Stomach (tissue), 9 donors: ENCODE measurements around the gene AFF1. TPM values are rescaled to one million over a fixed set of nuclear protein-coding genes. Genes with fewer than 3 reads are reported as not detected.

Experiments
- DNase-seq, 2 donors: peaks; one replicate each; pipeline versions ENCODE4 v3.0.0 to v3.0.0-alpha.2; 2013 to 2019
- H3K27ac ChIP-seq, 5 donors: fragments of 200-600 bp in 4 of 5; sonication (generic) in 4 of 5; one replicate each; pipeline ENCODE4 v1.5.1; 2013 to 2019; ENCODE audit warnings: mild to moderate bottlenecking in 1 of 5, moderate library complexity in 1 of 5
- H3K27me3 ChIP-seq, 3 donors: fragments of 200-600 bp; sonication (generic); one replicate each; pipeline ENCODE4 v1.5.1; 2017 to 2019; ENCODE audit warnings: mixed run types in 1 of 3
- H3K36me3 ChIP-seq, 4 donors: fragments of 200-600 bp; sonication (generic); 1 replicate in 3 of 4; 2 replicates in 1 of 4; pipeline ENCODE4 v1.5.1; 2016 to 2019
- H3K4me1 ChIP-seq, 4 donors: fragments of 200-600 bp; sonication (generic); one replicate each; pipeline ENCODE4 v1.5.1; 2016 to 2019
- H3K4me3 ChIP-seq, 4 donors: fragments of 200-600 bp; sonication (generic) in 3 of 4; one replicate each; pipeline ENCODE4 v1.5.1; 2016 to 2019; ENCODE audit warnings: mild to moderate bottlenecking in 1 of 4
- H3K9me3 ChIP-seq, 4 donors: fragments of 200-600 bp; sonication (generic); one replicate each; pipeline ENCODE4 v1.5.1; 2016 to 2019
- EP300 ChIP-seq: sonication (generic); formaldehyde crosslinking; IDR thresholded peaks from one replicate; pipeline ENCODE4 v1.6.1; 2017; ENCODE audit warnings: antibody characterized with exemption
- POLR2A ChIP-seq, 4 donors: fragments of 450-650 bp; IDR thresholded peaks; one replicate each; pipeline ENCODE4 v1.6.1; 2016; ENCODE audit warnings: antibody characterized with exemption in 4 of 4, control low read depth in 2 of 4, mild to moderate bottlenecking in 1 of 4, moderate library complexity in 1 of 4
- POLR2AphosphoS5 ChIP-seq, 3 donors: sonication (generic); formaldehyde crosslinking; IDR thresholded peaks; one replicate each; pipeline ENCODE4 v1.6.1; 2016; ENCODE audit warnings: antibody characterized with exemption in 3 of 3
- WGBS, 5 donors: extraction: QIAGEN DNeasy Blood & Tissue Kit in 3 of 5; methylation state at CpG; one replicate each; pipeline versions ENCODE4 v1.1.5 to v1.1.7; 2013 to 2018; 5-methylcytosine and 5-hydroxymethylcytosine counted together
- intact Hi-C: fragments of 100-400 bp; cut with DNase I; formaldehyde crosslinking; loops from one replicate; pipeline ENCODE4 v1.15.1; 2023; ENCODE audit warnings: low total_unique reads
- polyA plus RNA-seq, 3 donors: library from polyadenylated mRNA; stranded (reverse); fragments of 200-250 nt; gene quantifications; one replicate each; pipeline ENCODE4 v1.2.3, GENCODE V29; 2013
- total RNA-seq, 5 donors: library from RNA; depleted of rRNA; stranded (reverse); fragments of >200 nt; gene quantifications; one replicate each; pipeline versions ENCODE4 v1.1.0 to v1.2.3, GENCODE V29; 2014 to 2016
- TF ChIP-seq, protein P1 (sequence below), 7 experiments: fragments of 450-650 bp in 4 of 7; fragments of 200-600 bp in 3 of 7; sonication (generic) in 3 of 7; IDR thresholded peaks; one replicate each; pipeline ENCODE4 v1.5.1; 2016 to 2019; ENCODE audit warnings: antibody characterized with exemption in 7 of 7, control low read depth in 2 of 7, mild to moderate bottlenecking in 1 of 7
- donor health status: healthy with polysubstance abuse.
- donor health status: Bipolar disorder and iron deficiency.
- donor health status: healthy.

Gene AFF1
- total and polyA plus RNA-seq, 8 donors: 6.9 to 177 (median 59.1) TPM

GRCh38 chr4:87120010-87120409 is 185.2 kb downstream of the AFF1 start:
- TF ChIP-seq POLR2AphosphoS5 (IDR thresholded peaks at IDR 0.05) (no peak), EP300 (no peak), POLR2A (IDR thresholded peaks at IDR 0.05) (no peak)
- TF ChIP-seq, protein P1, sequence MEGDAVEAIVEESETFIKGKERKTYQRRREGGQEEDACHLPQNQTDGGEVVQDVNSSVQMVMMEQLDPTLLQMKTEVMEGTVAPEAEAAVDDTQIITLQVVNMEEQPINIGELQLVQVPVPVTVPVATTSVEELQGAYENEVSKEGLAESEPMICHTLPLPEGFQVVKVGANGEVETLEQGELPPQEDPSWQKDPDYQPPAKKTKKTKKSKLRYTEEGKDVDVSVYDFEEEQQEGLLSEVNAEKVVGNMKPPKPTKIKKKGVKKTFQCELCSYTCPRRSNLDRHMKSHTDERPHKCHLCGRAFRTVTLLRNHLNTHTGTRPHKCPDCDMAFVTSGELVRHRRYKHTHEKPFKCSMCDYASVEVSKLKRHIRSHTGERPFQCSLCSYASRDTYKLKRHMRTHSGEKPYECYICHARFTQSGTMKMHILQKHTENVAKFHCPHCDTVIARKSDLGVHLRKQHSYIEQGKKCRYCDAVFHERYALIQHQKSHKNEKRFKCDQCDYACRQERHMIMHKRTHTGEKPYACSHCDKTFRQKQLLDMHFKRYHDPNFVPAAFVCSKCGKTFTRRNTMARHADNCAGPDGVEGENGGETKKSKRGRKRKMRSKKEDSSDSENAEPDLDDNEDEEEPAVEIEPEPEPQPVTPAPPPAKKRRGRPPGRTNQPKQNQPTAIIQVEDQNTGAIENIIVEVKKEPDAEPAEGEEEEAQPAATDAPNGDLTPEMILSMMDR (IDR thresholded peaks at IDR 0.05): no peak
- Histone ChIP-seq H3K36me3 (peaks cover 25 to 85% (median 49%) of the 10 kb centered on the region in 4 donors), H3K27me3 (no peaks in the 10 kb centered on the region), H3K27ac (peak overlapping the region in 3 of 5 donors; percentile 59 to 81 (median 79)), H3K4me1 (peaks cover 0 to 74% (median 39%) of the 10 kb centered on the region in 4 donors), H3K9me3 (no peaks in the 10 kb centered on the region), H3K4me3 (peak overlapping the region in 2 of 4 donors; percentile 2 to 28)
- DNase-seq: no peak
- intact Hi-C loops: no loop called here
- WGBS, 5 donors: 78 to 92% (median 88%) methylated on average over 4 of the region's 4 CpGs

DNA sequence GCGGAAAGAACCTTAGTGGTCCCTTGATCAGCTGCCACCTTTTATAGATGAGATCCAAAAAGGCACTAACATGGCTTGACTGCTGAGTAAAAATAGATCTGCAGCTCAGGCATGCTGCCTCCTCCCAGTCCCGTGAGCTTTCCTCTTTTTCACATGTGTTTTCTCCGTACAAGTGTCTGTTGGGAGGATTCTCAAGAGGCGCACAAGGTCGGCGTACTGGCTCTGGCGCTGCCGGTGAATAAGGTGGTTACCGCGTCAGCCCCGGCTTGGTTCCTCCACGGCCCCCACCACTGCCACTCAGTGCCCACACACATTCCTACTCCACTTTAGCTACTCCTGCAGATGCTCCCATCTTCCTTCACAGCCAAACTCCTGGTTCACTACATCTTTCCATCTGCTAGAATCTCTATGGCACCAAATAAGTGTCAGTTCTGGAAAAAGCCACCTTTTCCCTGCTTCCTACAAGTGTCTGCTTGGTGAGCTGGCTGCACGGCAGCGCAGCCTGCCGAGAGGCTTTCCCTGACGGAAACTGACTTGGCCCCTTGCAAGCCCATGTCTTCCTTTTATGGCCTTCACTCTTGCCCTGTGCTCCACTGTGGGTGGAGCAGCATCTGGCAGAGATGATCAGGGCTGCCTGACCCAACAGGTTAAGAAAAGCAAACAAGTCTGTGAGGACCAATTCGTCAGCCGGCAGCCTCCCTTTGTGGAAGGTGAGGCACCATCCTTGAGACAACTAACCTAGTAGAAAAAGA is 185.8 kb downstream of the AFF1 start:
- 68 to 83% (median 71%) methylated on average over 18 of the region's 18 CpGs for WGBS, 5 donors
- intact Hi-C loops: no loop called here
- Histone ChIP-seq H3K9me3 (no peaks in the 10 kb centered on the region), H3K4me3 (peak overlapping the region in 2 of 4 donors; percentile 2 to 28), H3K36me3 (peaks cover 25 to 85% (median 49%) of the 10 kb centered on the region in 4 donors), H3K4me1 (peaks cover 0 to 74% (median 39%) of the 10 kb centered on the region in 4 donors), H3K27ac (peak overlapping the region in 3 of 5 donors; percentile 59 to 81 (median 79)), H3K27me3 (no peaks in the 10 kb centered on the region)
- TF ChIP-seq POLR2AphosphoS5 (IDR thresholded peaks at IDR 0.05) (peak in 2 of 3 donors; percentile 62), POLR2A (IDR thresholded peaks at IDR 0.05) (no peak), EP300 (peak; percentile 21)
- TF ChIP-seq, protein P1 (IDR thresholded peaks at IDR 0.05): no peak
- peak in 1 of 2 donors; percentile 59 for DNase-seq

GRCh38 chr4:87121341-87122065 is 186.7 kb downstream of the AFF1 start:
- TF ChIP-seq POLR2A (IDR thresholded peaks at IDR 0.05) (no peak), POLR2AphosphoS5 (IDR thresholded peaks at IDR 0.05) (no peak), EP300 (no peak)
- TF ChIP-seq, protein P1 (IDR thresholded peaks at IDR 0.05): no peak
- Histone ChIP-seq H3K36me3 (peaks cover 25 to 85% (median 49%) of the 10 kb centered on the region in 4 donors), H3K27me3 (no peaks in the 10 kb centered on the region), H3K4me3 (no peak overlapping the region), H3K27ac (peak overlapping the region in 3 of 5 donors; percentile 27 to 81 (median 43)), H3K9me3 (no peaks in the 10 kb centered on the region), H3K4me1 (peaks cover 0 to 67% (median 37%) of the 10 kb centered on the region in 4 donors)
- intact Hi-C loops: no loop called here
- peak in 1 of 2 donors; percentile 37 for DNase-seq
- WGBS, 5 donors: 58 to 82% (median 79%) methylated on average over 4 of the region's 4 CpGs

- Histone ChIP-seq H3K27ac (peak overlapping the region in 3 of 5 donors; percentile 27 to 81 (median 43)), H3K4me3 (no peak overlapping the region), H3K9me3 (no peaks in the 10 kb centered on the region), H3K4me1 (peaks cover 0 to 60% (median 33%) of the 10 kb centered on the region in 4 donors), H3K36me3 (peaks cover 24 to 85% (median 50%) of the 10 kb centered on the region in 4 donors), H3K27me3 (no peaks in the 10 kb centered on the region)
- WGBS, 5 donors: 68 to 89% (median 82%) methylated on average over 4 of the region's 4 CpGs
- DNase-seq: peak in 1 of 2 donors; percentile 27
- no peak for TF ChIP-seq POLR2A (IDR thresholded peaks at IDR 0.05)
- TF ChIP-seq, protein P1 (IDR thresholded peaks at IDR 0.05): no peak
- no peak for TF ChIP-seq POLR2AphosphoS5 (IDR thresholded peaks at IDR 0.05)
- no peak for TF ChIP-seq EP300
- intact Hi-C loops: no loop called here
These were observed 187.4 kb downstream of the AFF1 start for GRCh38 chr4:87122252-87122651.
